GM21737 (cell line): ENCODE data around the gene WDR86.
A peak's percentile ranks its signal among the peaks of the same experiment; 100 is the strongest.

Source experiments
- ATAC-seq: cut with Tn5 transposase; IDR thresholded peaks from one replicate; pipeline ENCODE4 v1.9.1; 2021; ENCODE audit warnings: mild to moderate bottlenecking, moderate library complexity; ENCODE audit not compliant: unreplicated experiment

WDR86 gene

DNA sequence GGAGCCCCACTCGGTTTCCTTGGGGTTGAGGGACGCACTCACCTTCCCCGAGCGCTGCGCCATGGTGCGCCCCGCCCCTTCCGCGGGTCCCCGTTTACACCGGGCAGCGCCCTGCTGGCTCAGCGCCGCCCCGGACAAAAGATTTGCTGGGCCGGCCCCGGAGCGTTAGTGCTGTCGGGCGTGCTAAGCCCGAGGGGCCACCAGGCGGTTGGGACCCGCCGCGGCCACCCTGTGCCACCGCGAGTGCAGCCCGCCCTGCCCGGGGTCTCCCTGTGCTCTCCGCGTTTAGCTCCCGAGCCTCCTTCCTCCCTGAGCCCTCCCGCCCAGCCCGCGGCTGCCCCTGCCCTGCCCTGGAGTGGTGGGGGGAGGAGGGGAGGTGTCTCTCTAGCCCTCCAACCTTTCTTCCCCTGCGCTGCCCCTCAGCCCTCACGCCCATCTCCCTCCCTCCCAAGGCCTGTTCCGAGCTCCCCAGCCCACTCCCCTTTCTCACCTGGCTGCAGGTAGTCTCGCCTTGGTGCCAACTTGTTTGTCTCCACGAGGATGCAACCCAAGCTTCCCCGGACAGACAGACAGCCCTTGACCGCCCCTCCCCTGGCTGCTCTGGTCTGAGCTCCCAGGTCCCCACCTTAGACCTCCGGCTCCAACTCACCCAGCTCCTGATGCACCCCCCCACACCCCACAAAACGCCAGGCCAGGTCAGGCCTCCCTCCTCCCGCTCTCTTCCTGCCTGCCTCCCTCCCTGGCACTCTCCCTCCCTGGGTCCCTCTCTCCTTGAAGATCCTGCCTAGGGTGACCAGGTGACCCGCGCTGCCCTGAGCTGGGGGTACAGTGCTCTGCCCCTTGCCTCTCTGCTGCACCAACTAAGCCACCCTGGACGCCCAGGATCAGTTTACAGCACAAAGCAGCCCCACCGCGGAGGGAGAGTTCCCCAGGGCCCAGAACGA lies 30.3 kb upstream of the WDR86 start, which contains the start of gene CRYGN:
TSS of gene CRYGN (minus strand) at position 287 of the 944 bp plus-strand sequence. CDS start at position 63, 224 bp downstream.
- ATAC-seq: no peak

DNA sequence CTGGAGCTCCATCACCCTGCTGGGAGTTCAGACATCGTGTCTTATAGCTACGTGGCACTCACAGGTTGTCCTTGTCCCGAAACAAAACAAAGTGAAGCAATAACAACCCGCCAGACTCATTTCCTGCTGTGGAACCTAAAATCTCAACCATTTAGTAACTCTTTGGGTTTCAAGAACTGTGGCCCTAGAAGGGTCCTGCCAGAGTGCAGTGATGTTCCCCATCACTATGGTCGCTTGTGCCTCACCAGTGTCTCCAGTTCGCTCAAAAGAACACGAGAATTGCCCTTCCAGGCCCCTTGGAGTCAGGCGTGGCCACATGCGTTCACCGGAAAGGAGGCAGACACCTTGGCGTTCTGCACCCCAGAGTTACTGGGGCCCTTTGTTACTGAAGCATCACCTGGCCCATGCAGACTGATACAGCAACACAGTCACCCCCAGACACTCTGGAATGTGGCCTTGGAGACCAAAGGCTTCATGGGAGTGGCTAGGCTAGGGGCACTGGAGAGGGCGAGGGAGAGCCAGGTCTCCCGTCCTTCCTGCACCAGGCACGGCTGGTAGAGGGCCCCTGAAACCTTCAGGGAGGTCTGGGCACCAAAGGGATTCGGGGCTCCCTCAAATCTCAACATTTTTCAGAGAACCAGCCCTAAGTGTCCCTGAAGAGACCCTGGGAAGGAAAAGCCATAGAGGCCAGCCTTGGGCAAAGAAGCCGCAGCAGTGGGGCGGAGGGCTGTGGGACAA lies 29.2 kb upstream of the WDR86 start:
- ATAC-seq: no peak

DNA sequence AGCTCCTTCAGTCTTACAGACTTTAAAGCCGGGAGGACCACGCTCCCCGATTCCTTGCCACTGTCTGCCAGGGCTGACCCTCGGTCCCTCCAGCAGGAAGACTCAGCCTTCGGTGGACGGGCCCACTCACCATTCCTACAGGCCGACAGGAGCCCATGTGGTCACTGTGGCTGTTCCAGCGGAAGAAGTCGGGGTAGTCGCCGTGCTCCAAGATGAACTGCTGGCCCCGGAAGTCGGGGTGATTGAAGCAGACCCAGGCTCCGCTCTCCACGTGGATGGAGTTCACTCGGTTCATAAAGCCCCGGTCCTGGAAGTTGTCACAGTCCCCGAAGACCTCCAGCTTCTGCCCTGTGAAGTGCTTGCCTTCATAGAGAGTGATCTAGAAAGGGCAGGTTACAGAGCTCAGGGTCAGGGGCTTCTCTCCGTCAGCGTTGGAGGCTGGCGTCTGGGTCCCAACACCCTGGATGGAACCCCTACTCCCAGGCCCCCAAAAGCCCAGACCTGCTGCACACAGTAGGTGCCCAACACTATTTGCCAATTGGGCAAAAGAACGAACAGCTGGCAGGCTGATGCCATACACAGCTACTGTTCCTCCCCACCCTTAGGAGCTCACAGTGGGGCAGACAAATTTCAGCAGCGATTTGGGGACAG lies 28.2 kb upstream of the WDR86 start:
- ATAC-seq: no peak

DNA sequence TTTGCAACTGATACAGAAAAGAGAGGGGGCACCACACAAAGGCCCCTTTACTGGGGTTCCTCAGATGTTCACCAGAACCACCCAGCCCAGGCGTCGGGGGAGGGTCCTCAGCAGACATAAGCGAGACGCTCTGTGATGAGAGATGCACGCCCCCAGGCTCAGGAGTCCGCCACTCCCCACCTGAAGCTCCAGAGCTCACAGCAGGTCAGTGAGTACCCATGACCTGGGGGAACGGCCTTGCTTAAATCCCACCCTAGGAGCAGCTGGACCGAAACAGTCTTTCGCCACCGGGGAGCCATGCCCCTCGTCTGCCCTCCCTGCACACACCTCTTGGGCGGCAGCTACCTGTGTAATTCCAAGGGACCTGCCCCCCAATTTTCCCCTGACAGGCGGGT lies 27.3 kb upstream of the WDR86 start:
- ATAC-seq: no peak

DNA sequence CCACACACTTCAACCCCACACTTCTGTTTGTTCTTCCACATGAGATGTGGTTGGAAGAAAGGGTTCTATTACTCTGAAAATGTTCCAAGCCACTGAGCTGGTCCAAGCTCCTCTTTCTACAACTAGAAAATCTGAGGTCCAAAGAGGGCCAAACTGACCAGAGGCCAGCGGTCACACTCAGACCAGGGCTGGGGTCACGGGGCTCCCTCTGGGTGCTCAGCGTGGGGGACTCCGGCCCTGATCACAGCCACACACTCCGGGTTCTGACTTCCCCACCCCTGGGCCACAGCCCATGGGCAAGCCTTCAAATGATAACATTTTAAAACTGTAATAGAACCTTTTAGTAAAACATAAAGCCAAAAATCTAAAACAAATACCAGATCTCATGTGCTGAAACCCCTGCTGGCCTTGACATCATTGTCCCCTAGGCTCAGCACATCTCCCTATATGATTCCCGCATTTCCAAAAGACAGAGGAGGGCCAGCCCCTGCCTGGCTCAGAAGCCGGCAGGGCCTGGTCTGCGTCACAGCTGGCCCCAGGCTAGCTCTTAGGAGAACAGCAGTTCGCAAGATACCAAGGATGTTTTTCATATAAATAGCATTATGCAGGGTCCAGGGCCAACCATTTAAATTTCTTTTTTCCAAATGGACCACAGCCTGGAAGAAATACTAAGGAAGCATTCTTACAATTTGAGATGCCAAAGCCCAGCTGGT lies 26.8 kb upstream of the WDR86 start:
- ATAC-seq: no peak

DNA sequence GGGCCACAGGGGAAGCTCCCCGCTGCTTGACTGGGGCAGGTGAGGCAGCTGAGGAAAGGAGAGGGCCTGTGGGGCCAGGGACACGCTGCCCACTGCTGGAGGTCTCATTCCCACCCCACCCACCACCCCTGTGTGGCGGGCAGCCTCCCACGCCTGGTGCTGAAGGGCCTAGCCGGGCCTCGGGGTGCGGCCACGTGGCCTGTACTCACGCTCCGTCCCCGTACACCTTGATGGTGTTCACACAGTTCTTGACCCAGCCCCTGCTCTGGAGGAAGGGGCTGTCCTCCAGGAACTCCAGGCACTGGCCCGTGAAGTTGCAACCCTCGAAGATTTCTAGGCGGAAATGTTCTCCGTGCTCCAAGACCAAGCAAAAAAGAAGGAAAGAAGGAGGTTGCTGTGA lies 26.1 kb upstream of the WDR86 start:
- ATAC-seq: no peak

DNA sequence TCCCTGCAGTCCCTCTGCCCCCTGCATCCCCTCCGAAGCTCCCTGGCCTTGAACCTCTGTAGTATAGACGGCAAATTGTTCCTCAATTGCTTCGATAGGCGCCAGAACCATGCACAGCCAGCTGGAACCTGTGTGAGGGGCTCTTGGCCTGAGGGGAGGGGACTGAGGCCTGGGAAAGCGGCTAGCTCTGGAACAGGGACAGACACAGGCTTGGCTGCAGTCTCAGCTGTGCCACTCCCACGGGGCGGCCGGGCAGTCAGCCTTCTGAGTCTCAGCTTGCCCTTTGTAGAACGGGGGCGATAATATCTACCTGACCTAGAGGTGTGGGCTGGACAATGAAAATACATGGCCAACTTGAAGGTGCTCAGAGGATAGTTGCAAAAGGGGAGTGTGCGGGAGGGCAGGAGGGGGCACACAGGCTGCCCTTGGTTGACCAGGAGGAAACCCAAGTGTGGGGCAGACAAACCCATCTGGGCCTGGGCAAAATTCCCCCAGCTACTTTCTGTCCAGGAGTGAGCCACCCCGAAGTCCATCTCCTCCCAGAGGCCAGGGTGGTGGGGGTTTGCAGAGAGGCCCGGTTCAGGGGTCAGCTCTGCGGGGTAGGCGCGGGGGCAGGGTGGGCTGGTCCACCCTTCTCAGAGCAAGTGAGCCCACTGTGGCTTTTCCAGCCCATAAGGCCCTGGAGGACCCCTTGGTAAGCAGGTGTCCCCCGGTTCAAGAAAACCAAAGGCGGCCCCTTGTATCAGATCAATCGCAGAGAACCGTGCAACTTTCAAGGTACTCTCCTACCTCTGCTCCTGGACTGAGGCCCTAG lies 25.5 kb upstream of the WDR86 start:
- no peak for ATAC-seq

DNA sequence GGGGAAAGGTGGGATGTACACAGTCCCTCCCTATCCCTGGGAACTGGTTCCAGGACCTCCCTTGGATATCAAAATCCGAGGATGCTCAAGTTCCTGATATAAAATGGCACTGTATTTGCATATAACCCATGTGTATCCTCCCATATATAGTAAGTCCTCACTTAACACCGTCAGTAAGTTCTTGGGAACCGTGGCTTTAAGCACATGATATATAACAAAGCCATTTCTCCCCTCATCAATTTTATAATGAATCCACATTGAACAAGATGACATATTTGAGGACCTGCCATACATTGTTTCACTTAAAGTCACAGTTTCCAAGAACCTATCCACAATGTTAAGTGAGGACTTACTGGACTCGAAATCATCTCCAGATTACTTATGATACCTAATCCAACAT lies 24.7 kb upstream of the WDR86 start:
- ATAC-seq: no peak

DNA sequence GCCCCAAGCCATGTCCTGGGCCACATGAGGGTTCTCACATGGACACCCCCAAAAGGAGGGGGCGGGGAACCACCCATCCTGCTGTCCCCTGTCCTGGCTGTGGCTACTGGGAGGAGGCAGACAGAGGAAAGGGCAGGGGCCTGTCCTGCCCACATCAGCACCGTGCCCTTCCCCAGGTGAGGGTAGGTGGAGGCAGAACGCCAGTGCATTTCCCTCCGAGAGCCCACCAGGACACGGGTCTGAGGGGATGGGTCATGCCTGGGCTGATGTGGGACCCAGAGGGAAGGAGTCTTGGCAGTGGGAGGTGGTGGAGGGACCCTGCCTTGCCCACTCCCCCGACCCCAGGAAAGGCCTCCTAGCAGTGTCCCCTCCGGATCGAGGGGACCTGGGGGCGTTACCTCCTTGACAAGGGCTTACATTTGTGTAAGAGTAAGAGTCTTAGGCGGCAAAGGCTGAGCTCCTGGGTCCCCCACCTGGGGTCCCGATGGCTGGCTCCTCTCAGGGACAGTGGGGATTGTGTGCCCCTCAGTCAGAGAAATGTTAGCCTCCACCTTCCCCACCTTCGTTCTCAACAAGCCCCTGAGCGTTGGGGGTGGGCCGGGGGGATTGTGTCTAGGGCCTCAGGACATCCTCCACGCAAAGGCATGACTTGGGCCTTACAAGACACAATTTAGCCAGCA lies 24.0 kb upstream of the WDR86 start:
- ATAC-seq: no peak

DNA sequence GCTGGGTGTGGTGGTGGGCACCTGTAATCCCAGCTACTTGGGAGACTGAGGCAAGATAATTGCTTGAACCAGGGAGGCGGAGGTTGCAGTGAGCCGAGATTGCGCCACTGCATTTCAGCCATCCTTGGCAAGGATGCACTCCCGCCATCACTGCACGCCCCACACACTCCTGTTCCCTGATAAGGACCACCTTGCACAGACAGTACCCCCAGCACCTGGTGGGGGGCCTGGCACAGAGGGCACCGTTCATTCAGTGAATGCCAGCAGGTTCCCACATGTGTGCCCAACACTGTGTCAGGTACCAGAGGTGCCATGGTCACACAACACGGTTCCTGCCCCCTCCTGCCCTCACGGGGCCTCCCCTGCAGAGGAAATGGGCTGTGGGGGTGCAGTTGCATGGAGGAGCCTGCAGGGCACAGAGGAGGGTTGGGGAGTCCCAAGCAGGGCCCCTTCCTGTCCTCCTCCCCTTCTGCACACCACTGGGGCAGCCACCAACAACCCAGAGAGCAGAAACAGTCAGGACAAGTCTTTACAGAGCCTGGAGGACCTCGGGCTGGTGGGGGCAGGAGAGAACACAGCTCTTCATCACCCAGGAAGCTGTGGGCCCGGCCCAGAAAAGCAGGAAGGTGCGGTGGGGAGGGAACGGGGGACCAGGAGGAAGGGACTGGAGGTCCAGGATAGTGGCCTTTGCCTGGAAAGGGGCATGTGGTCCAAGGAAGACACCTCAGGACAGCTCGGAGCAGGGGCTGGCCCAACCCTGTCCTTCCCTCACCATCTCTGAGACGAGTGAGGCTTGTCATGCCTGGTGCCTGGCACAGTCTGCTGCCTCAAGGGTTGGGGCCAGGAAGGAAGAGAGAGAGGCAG lies 23.1 kb upstream of the WDR86 start:
- ATAC-seq: no peak

DNA sequence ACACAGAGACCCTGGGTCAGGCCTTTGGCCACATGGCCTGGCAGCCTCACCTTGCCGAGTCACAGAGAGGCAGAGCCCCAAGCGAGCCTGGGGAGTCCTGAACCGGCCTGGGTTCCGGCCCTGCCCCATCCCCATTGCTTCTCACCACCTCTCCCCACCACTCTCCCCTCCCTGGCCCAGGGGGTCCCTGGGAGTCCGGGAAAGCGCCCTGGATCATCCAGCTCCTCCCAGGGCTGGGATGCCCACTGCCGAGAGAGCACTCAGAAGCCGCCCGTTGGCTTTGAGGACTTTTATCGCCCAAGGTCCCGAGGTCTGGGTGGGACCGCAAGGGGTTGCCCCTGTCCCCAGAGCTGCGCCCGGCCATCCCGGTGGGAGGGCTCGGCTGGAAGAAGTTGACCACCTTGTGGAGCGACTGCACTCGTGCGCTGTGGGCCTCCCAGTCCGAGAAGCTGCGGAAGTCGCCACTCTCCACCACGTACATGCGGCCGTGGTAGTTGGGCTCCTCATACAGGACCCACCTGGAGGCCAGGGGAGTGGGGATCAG lies 22.0 kb upstream of the WDR86 start:
- no peak for ATAC-seq

DNA sequence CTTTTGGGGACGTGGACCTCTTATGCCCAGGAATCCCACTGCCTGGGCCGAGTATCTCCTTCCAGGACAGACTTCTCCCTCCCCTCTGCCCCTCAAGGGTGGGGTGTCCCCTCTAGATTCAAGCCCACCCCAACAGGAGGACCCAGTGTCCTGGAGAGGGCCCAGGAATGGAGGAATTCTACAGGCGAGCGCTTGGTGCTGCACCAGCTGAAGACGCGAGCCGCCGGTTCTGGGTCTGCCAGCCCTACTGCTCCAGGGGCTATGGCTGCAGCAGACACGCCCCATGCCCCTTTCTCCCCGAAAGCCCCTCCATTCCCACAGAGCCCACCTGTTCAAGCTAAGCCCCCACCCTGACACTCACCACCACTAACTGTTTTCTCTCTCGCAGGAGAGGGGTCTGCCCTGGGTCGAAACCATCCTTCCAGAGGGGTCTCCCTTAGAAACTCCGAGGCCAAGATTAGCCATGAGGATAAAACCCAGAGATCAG lies 21.5 kb upstream of the WDR86 start:
- ATAC-seq: no peak

DNA sequence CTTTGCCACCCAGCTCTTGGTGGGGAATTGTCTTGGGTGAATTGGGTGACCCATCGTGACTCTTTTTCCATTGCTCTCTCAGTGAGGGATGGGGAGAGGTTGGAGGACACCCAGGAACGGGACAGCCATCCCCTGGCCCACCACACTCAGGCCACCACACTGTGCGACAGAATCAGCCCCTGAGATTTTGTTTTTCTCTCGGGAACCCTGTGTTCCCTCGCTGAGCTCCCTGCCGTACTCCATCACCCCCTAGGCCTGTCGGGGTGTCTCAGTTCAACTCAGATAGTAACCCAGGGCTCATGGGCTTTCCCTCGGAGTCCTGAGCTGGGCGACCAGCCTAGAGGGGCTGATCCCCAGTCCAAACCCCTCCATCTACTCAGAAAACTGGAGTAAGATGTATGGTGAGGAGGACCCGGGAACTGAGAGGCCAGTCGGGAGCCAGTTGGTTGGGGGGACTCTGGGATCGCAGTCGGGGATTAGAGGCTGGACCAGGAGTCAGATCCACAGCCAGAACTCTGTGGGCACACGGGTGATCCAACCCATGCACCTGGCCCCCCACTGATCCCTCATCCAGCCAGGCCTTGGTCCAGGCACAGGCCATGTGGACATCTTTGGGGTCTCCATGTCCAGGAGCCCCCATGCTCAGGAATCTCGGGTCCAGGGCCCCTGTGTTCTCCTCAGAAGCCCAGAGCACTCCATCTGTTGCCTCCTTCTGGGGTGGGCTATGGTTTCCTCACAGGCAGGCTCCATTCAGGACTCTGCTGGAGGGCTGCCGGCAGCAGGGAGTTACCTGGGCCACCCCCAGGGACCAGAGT lies 20.8 kb upstream of the WDR86 start:
- ATAC-seq: no peak

DNA sequence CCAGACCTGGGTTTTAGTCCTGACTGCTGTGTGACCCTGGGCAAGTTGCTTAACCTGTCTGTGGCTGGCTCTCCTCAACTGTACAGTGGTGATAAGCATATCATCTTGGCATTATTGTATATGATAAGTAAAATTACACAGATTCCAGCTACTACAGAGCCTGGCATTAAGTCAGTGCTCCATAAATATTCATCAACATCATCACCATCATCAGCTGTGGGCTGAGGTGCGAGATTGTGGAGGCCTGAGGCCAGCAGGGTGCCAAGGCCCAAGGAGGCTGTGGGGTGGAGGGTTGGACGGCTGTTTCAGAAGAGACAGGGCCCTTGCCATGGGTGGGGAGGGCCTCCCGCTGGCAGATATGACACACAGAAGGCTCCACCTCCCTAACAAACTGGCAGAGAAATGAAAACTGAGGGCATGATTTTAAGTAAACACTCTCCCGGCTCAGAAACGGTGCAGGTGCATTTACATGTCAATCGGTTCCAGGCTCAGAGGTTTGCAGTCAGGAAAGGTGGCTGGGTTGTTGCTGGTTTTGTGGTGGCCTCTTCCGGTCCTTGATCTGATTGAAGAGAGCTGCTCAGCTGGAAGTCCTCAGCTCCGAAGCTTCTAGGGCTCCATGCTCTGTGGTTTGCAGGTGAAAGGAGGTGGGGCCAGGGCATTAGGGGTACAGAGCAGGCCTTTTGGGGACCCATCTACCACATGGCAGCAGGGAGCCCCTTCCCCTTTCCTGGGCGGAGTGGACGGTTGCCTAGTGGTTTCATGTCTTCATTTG lies 19.9 kb upstream of the WDR86 start:
- peak; percentile 42 for ATAC-seq

DNA sequence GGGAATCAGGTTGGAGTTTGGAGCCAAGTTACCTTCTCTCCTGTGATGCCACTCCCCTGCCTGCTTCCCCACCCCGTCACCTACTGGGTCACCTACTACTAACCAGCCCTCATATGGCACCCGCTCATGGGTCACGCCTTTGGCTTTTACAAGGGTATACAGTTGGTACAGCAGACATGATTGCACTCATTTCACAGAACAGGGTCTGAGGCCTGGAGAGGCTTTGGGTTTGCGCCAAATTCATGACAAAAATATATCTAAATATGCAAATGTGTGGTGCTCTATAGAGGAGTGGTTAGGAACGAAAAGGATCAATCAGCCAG lies 19.4 kb upstream of the WDR86 start:
- no peak for ATAC-seq

DNA sequence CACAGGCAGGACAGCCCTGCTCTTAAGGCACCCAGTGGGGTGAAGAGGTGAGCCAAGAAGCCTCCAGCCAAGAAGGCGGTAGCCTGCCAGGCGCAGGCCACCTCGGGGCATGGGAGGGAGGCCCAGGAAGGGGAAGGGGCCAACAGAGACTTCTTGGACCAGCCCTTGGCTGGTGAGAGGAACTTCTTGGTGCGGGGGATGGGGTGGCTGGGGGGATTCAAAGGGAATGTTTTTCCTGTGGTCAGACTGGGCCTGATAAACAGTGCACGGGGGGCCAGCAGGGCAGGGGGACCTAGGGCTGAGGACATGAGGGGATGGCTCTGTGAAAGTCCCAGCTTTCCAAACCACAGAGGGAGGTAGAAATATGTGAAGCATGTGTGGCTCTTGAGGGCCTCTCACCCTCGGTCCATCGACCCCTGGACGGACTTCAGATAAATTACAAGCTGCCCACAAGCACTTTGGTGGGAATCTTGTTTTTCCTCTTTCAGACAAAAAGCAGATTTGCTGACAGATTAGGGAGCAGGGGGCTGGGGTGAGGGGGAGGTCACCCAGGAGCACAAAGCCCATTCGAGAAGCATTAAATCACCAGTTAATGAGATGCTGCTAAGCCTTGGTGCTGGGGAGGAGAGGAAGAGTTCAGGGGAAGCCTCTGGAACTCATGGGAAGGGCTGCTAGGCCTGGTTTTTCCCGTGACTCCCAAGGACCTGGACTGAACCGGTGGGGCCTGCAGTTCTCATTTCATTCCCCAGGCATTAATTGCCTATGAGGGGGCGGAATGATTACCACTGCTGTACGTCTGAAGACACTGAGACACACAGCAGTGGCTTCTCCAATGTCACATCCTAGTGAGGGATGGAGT lies 18.8 kb upstream of the WDR86 start:
- ATAC-seq: no peak
